Breast epithelium (tissue), 4 donors: ENCODE measurements around the gene ATP2B2. TPM values are rescaled to one million over a fixed set of nuclear protein-coding genes. Genes with fewer than 3 reads are reported as not detected.

Source experiments
- DNase-seq, 2 donors: peaks; one replicate each; pipeline ENCODE4 v3.0.0-alpha.2; 2019; ENCODE audit warnings: low spot score in 2 of 2
- H3K27ac ChIP-seq, 2 donors: fragments of 200-600 bp; sonication (generic) in 1 of 2; one replicate each; pipeline ENCODE4 v1.5.1; 2016 to 2019; ENCODE audit warnings: mild to moderate bottlenecking in 1 of 2
- H3K27me3 ChIP-seq, 2 donors: fragments of 200-600 bp; sonication (generic) in 1 of 2; one replicate each; pipeline versions ENCODE4 v1.5.1 to v1.6.0; 2017 to 2019; ENCODE audit warnings: control low read depth in 1 of 2, mild to moderate bottlenecking in 1 of 2
- H3K36me3 ChIP-seq: fragments of 200-600 bp; one replicate; pipeline ENCODE4 v1.5.1; 2019
- H3K4me1 ChIP-seq, 2 donors: fragments of 200-600 bp; sonication (generic); one replicate each; pipeline ENCODE4 v1.5.1; 2016 to 2019; ENCODE audit warnings: control low read depth in 1 of 2
- H3K4me3 ChIP-seq, 3 donors: fragments of 200-600 bp; sonication (generic); 1 replicate in 2 of 3; 2 replicates in 1 of 3; pipeline ENCODE4 v1.5.1; 2016 to 2019; ENCODE audit warnings: mild to moderate bottlenecking in 3 of 3, moderate library complexity in 2 of 3
- H3K9me3 ChIP-seq, 2 donors: fragments of 200-600 bp; sonication (generic) in 1 of 2; one replicate each; pipeline ENCODE4 v1.5.1; 2016 to 2019; ENCODE audit warnings: control low read depth in 1 of 2
- POLR2A ChIP-seq: fragments of 450-650 bp; IDR thresholded peaks from one replicate; pipeline ENCODE4 v1.6.1; 2016; ENCODE audit warnings: antibody characterized with exemption, mild to moderate bottlenecking, moderate library complexity
- POLR2AphosphoS5 ChIP-seq, 3 donors: sonication (generic); formaldehyde crosslinking; IDR thresholded peaks; one replicate each; pipeline ENCODE4 v1.6.1; 2017; ENCODE audit warnings: antibody characterized with exemption in 3 of 3
- intact Hi-C: fragments of 100-400 bp; cut with DNase I; formaldehyde crosslinking; loops from one replicate; pipeline ENCODE4 v1.15.1; 2023; ENCODE audit warnings: low total_unique reads
- total RNA-seq, 3 donors: library from RNA; depleted of rRNA; stranded (reverse); fragments of >200 nt; gene quantifications; one replicate each; pipeline ENCODE4 v1.1.0, GENCODE V29; 2016
- TF ChIP-seq, protein P1 (sequence below), 3 donors: fragments of 450-650 bp; IDR thresholded peaks; one replicate each; pipeline ENCODE4 v1.5.1; 2016 to 2017; ENCODE audit warnings: antibody characterized with exemption in 3 of 3, mild to moderate bottlenecking in 3 of 3, moderate library complexity in 3 of 3

The ATP2B2 gene
- total RNA-seq, 3 donors from 2014 or later: under 0.01 to 0.15 TPM; not detected in 1

DNA sequence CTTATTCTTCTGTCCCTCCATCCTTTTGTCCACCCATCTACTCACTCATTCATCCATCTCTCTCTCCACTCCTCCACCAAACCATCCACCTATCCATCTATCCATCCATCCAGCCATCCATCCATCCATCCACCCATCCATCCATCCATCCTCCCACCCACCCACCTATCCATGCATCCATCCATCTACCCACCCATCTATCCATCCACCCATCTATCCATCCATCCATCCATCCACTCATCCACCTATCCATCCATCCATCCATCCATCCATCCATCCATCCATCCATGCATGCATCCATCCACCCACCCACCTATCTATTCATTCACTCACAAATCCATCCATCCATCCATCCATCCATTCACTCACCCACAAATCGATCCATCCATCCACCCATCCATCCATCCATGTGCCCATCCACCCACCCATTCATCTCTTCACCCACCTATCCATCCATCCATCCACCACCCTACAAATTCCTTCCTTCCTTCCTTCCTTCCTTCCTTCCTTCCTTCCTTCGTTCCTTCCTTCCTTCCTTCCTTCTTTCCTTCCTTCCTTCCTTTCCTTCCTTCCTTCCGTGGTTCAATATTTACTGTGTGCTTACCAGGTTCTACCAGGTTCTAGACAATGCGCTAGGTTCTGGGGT, 17.3 kb downstream of the ATP2B2 start:
- intact Hi-C loops: no loop called here
- TF ChIP-seq POLR2AphosphoS5 (IDR thresholded peaks at IDR 0.05) (no peak), POLR2A (no peak)
- TF ChIP-seq, protein P1, sequence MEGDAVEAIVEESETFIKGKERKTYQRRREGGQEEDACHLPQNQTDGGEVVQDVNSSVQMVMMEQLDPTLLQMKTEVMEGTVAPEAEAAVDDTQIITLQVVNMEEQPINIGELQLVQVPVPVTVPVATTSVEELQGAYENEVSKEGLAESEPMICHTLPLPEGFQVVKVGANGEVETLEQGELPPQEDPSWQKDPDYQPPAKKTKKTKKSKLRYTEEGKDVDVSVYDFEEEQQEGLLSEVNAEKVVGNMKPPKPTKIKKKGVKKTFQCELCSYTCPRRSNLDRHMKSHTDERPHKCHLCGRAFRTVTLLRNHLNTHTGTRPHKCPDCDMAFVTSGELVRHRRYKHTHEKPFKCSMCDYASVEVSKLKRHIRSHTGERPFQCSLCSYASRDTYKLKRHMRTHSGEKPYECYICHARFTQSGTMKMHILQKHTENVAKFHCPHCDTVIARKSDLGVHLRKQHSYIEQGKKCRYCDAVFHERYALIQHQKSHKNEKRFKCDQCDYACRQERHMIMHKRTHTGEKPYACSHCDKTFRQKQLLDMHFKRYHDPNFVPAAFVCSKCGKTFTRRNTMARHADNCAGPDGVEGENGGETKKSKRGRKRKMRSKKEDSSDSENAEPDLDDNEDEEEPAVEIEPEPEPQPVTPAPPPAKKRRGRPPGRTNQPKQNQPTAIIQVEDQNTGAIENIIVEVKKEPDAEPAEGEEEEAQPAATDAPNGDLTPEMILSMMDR (IDR thresholded peaks at IDR 0.05): no peak
- H3K9me3 ChIP-seq: no peaks in the 10 kb centered on the region
- DNase-seq: no peak
- no peak overlapping the region for H3K4me3 ChIP-seq
- no peak overlapping the region for H3K27ac ChIP-seq
- H3K4me1 ChIP-seq: no peaks in the 10 kb centered on the region
- H3K27me3 ChIP-seq: no peaks in the 10 kb centered on the region
- H3K36me3 ChIP-seq: no peaks in the 10 kb centered on the region

DNA sequence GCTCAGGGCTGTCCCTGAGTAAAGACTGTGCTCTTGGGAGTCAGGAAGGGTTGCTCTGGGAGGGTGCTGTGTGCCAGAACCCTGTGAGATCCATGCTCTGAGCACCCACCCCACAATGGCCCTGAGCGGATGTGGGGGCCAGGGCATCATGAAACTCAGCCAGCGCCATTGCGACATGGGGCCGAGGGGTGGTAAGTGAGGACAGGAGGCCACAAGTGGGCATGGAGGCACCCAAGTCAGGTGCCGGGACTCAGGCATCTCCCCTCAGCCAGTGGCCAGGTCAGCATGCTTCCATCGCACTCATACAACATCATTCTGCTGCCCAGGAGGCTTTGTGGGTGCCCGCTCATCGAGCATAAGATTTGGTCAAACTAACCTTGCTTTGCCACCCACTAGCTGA, 19.6 kb downstream of the ATP2B2 start:
- H3K4me1 ChIP-seq: no peaks in the 10 kb centered on the region
- H3K27me3 ChIP-seq: no peaks in the 10 kb centered on the region
- H3K9me3 ChIP-seq: no peaks in the 10 kb centered on the region
- no peak overlapping the region for H3K4me3 ChIP-seq
- no peaks in the 10 kb centered on the region for H3K36me3 ChIP-seq
- no peak overlapping the region for H3K27ac ChIP-seq
- intact Hi-C loops: no loop called here
- DNase-seq: no peak
- TF ChIP-seq POLR2A (no peak), POLR2AphosphoS5 (IDR thresholded peaks at IDR 0.05) (no peak)
- TF ChIP-seq, protein P1 (IDR thresholded peaks at IDR 0.05): no peak

DNA sequence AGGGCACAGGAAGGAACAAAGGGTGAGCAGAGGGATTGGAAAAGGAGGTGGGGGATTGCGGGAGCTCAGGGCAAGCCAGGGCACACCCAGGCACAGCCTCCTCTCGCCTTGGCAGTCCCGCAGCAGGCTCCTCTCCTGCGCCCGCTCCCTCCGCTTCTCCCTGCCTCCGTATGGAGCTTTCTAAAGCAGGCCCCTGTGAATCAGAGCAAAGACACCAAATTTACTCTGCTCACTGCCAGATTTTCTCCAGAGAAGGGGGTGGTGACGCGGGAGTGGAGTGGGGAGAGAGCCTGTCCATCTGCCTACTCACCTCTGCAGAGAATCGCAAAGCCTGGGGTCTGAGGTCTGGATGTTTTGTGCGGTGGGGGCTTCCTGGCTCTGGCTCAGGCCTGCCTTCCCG, 20.0 kb downstream of the ATP2B2 start:
- TF ChIP-seq POLR2A (no peak), POLR2AphosphoS5 (IDR thresholded peaks at IDR 0.05) (no peak)
- TF ChIP-seq, protein P1 (IDR thresholded peaks at IDR 0.05): no peak
- H3K36me3 ChIP-seq: no peaks in the 10 kb centered on the region
- no peaks in the 10 kb centered on the region for H3K4me1 ChIP-seq
- no peak overlapping the region for H3K27ac ChIP-seq
- no peaks in the 10 kb centered on the region for H3K27me3 ChIP-seq
- H3K9me3 ChIP-seq: no peaks in the 10 kb centered on the region
- no peak overlapping the region for H3K4me3 ChIP-seq
- DNase-seq: no peak
- intact Hi-C loops: no loop called here

DNA sequence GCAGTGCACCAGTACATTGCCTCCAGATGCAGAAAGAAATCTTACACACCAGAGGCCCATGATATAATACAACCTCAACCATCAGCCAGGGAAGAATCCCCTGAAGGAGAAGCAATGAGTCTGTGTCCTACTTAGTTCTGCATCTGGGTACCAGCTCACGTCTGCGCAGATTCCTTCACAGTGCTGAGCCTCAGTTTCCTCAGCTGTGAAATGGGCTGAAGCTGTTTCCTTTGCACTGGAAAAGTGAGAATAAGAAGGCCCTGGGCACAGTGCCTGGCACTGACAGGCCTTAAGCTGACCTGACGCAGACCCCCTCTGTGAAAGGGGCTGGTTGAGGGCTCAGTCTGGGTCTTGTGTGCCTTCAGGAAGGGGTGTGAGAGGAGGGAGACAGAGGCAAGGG, 20.7 kb downstream of the ATP2B2 start:
- no peak for DNase-seq
- Histone ChIP-seq H3K27me3 (no peaks in the 10 kb centered on the region), H3K27ac (no peak overlapping the region), H3K4me1 (no peaks in the 10 kb centered on the region), H3K36me3 (no peaks in the 10 kb centered on the region), H3K4me3 (no peak overlapping the region), H3K9me3 (no peaks in the 10 kb centered on the region)
- no peak for TF ChIP-seq POLR2A
- TF ChIP-seq, protein P1 (IDR thresholded peaks at IDR 0.05): no peak
- TF ChIP-seq POLR2AphosphoS5 (IDR thresholded peaks at IDR 0.05): no peak
- intact Hi-C loops: no loop called here

DNA sequence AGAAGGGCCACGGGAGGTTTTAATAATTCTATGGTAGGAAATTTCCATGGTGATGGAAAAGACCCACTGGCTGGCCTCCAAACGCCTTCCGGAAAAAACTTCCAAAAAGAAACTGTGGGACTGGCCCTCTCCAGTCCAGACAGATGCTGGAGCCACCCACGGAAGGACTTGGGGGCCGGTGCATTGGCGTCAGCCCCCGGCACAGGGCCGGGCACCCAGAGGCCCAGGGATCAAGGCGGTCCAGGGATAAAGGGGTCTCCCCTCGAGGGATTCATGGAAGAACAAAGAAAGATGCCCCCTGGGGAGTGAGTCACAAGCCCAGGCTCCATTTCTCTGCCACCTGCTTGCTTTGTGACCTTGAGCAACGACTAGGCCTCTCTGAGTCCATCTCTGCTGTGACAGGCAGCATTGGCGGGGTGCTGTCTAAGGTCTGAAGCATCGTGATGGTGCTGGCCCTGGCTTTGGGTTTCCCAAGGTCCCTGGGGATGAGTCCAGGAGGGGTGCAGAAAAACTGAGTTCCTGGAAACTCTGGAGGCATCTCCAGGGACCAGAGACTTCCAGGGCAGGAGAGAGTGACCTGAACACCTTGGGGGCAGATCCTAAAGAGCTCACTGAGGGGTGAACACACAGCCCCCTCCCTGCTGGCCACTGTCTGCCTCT, 21.6 kb downstream of the ATP2B2 start:
- Histone ChIP-seq H3K9me3 (no peaks in the 10 kb centered on the region), H3K4me1 (no peaks in the 10 kb centered on the region), H3K27ac (no peak overlapping the region), H3K4me3 (no peak overlapping the region), H3K36me3 (no peaks in the 10 kb centered on the region), H3K27me3 (no peaks in the 10 kb centered on the region)
- intact Hi-C loops: no loop called here
- DNase-seq: no peak
- TF ChIP-seq, protein P1 (IDR thresholded peaks at IDR 0.05): no peak
- TF ChIP-seq POLR2A (no peak), POLR2AphosphoS5 (IDR thresholded peaks at IDR 0.05) (no peak)
